HG03175 (cell line): ENCODE measurements around the gene IGFN1.
"Not testable (repeated sequence)": the region's sequence is repeated elsewhere in the genome, so short reads cannot be mapped to it uniquely, and the experiment has no call there.

ENCODE experiments used
- ATAC-seq: cut with Tn5 transposase; IDR thresholded peaks from one replicate; pipeline ENCODE4 v1.9.1; 2021; ENCODE audit warnings: mild to moderate bottlenecking, moderate library complexity; ENCODE audit not compliant: unreplicated experiment

The IGFN1 gene

GRCh38 chr1:201239646-201240045, 49.0 kb downstream of the IGFN1 start:
- ATAC-seq: not testable (repeated sequence)

GRCh38 chr1:201240171-201240570, 49.5 kb downstream of the IGFN1 start:
- no peak for ATAC-seq

GRCh38 chr1:201241736-201242135, 51.1 kb downstream of the IGFN1 start:
- no peak for ATAC-seq

GRCh38 chr1:201245082-201245481, 54.5 kb downstream of the IGFN1 start:
- no peak for ATAC-seq

GRCh38 chr1:201248721-201249559, 58.3 kb downstream of the IGFN1 start:
- no peak for ATAC-seq

GRCh38 chr1:201250326-201251011, 59.8 kb downstream of the IGFN1 start:
- ATAC-seq: no peak

GRCh38 chr1:201251411-201251810, 60.8 kb downstream of the IGFN1 start:
- ATAC-seq: no peak

GRCh38 chr1:201251851-201252430, 61.3 kb downstream of the IGFN1 start:
- ATAC-seq: no peak

- no peak for ATAC-seq
These were observed 62.3 kb downstream of the IGFN1 start for GRCh38 chr1:201252944-201253371.

GRCh38 chr1:201253411-201253810, 62.8 kb downstream of the IGFN1 start:
- no peak for ATAC-seq

- ATAC-seq: no peak
These were observed 63.4 kb downstream of the IGFN1 start for GRCh38 chr1:201253906-201254624.

GRCh38 chr1:201254625-201255478, 64.2 kb downstream of the IGFN1 start:
- no peak for ATAC-seq

- no peak for ATAC-seq
These were observed 65.1 kb downstream of the IGFN1 start for GRCh38 chr1:201255479-201256362.

- ATAC-seq: not testable (repeated sequence)
These were observed 67.5 kb downstream of the IGFN1 start for GRCh38 chr1:201258132-201258531.

GRCh38 chr1:201258763-201259230, 68.2 kb downstream of the IGFN1 start:
- no peak for ATAC-seq

GRCh38 chr1:201259476-201260235, 69.0 kb downstream of the IGFN1 start:
- ATAC-seq: no peak

- no peak for ATAC-seq
These were observed 69.6 kb downstream of the IGFN1 start for GRCh38 chr1:201260236-201260590.

GRCh38 chr1:201260648-201261311, 70.2 kb downstream of the IGFN1 start:
- no peak for ATAC-seq
